Tibial nerve (tissue), 3 donors: ENCODE measurements around the gene PGR.

Experiments used
- CTCF ChIP-seq, 5 experiments: fragments of 200-600 bp in 3 of 5; fragments of 450-650 bp in 2 of 5; sonication (generic) in 3 of 5; IDR thresholded peaks; one replicate each; pipeline ENCODE4 v1.5.1; 2016 to 2019; ENCODE audit warnings: antibody characterized with exemption in 5 of 5, mild to moderate bottlenecking in 3 of 5, moderate library complexity in 2 of 5
- POLR2A ChIP-seq, 2 donors: fragments of 450-650 bp; IDR thresholded peaks; one replicate each; pipeline ENCODE4 v1.6.1; 2017; ENCODE audit warnings: antibody characterized with exemption in 2 of 2, mild to moderate bottlenecking in 2 of 2, moderate library complexity in 2 of 2

GRCh38 chr11:101051677-101052076 is 77.9 kb downstream of the PGR start:
- no peak for TF ChIP-seq CTCF (IDR thresholded peaks at IDR 0.05)
- TF ChIP-seq POLR2A (IDR thresholded peaks at IDR 0.05), result no peak
